GM10847 (cell line): ENCODE measurements around the gene KCNG2.

Source experiments
- POLR2A ChIP-seq: IDR thresholded peaks from 2 replicates; pipeline ENCODE4 v1.6.1; 2011; ENCODE audit not compliant: insufficient read length; ENCODE audit errors: extremely low read depth

Gene KCNG2

DNA sequence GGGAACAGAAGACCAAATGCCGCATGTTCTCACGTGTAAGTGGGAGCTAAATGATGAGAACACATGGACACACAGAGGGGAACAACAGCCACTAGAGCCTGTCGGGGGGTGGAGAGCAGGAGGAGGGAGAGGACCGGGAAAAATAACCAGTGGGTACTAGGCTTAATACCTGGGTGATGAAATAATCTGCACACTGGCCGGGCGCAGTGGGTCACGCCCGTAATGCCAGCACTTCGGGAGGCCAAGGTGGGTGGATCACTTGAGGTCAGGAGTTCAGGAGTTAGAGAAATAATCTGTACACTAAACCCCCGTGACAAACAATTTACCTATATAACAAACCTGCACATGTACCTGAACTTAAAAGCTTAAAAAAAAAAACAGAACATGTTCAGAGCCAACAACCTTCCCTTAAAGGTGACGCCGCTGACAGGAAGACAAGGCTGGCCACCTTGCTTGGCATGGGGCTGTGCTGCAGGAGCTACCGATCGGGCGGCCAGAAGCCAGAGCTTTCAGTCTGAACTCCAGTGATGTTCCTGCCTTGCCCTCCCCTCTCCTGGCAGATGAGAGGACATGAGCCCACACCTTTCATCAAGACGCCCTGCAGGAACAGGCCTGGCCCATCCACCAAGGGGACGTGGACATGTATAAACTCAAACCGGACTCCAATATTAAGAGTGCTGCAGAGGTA, 142.5 kb downstream of the KCNG2 start:
- no peak for TF ChIP-seq POLR2A

GRCh38 chr18:79940814-79941472, 143.2 kb downstream of the KCNG2 start:
- TF ChIP-seq POLR2A, result no peak

DNA sequence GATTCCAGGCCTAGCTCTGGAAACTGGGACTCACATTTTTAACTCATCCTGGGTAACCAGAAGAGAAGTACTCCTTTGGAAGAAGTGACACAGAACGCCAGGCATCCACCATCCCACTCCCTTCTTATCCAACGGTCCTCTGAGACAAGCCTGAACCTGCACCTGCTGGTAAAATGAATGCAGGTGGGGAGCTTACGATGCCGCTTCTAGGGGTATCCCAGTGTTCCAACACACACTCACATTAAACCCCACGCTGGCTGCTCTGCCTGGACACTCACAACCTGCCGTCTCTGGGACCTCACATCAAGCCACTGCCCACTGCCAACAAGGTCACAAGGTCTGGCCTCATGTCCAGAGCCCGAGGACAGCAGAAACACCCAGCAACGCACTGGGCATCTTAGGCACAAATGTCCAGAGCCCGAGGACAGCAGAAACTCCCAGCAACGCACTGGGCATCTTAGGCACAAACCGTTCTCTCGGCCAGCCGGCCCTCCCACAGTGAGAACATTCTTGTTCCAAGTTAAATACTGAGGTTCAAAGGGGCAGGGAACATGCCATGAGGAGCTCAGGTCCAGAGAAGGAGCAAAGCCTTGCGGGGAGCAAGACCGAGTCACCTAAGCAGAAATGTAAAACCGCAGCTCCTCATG, 143.9 kb downstream of the KCNG2 start:
- TF ChIP-seq POLR2A, result no peak

DNA sequence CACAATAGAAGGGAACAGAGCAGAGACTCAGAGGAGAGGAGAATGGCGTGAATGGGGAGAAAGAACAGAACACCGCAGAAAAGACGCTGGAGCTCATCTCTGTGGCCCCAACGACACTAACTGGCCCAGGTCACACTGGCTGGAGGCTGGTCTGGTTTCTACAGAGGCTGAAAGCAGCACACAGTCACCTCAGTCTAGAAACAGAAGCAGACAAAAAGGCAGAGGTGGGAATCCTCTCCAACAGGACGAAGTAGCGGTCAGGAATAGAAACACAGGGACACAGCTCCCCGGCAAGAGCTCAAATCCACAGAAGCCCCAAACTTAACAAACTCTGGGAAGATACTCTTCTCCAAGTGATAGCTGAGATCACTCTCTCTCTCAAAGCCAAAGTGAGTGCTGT, 144.5 kb downstream of the KCNG2 start:
- TF ChIP-seq POLR2A, result no peak

- TF ChIP-seq POLR2A, result no peak
Observed at GRCh38 chr18:79942786-79943607, 145.3 kb downstream of the KCNG2 start.

DNA sequence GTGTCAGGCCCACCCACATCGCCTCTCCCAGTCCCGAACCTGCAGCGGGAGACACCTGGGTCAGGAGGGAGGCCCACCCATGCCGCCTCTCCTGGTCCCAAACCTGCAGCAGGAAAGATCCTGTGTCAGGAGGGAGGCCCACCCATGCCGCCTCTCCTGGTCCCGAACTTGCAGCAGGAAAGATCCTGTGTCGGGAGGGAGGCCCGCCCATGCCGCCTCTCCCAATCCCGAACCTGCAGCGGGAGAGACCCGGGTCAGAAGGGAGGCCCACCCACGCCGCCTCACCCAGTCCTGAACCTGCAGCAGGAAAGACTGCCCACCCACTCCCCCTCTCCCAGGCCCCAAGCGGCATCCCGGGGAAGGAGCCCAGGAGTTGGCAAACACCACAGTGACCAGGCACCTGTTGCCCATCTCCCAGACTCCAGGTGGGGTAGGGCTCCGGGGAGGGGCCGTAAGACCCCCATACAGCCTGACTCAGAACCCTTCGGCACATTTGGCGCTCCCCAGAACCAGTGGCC, 145.9 kb downstream of the KCNG2 start:
- TF ChIP-seq POLR2A, result no peak

DNA sequence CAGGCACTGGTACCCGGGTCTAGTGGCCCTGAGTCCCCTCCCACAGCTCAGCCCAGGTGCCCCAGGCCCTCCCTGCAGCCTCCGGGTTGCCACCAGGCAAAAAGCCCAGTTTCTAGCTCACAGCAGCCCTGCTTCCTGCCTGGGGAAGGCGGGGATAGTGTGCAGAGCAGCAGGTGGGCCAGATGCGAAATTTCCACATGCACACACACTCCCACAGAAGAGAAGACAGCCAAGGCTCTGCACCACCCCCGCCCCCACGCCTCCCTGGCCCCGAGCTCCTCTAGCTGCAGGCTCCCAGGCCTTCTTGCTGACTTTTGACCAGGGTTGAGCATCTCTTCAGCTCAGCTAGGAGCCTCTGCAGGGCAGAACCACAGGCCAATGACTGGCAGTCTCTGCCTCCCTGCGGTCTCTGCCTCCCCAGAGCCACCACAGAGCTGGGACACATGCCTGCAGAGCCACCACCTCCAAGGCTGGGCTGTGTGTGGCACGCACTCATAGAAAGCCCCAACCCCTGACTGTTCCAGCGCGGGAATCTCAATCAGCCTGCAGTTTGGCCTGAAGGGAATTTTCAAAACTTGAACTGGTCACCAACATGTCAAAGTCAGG, 146.5 kb downstream of the KCNG2 start:
- no peak for TF ChIP-seq POLR2A

DNA sequence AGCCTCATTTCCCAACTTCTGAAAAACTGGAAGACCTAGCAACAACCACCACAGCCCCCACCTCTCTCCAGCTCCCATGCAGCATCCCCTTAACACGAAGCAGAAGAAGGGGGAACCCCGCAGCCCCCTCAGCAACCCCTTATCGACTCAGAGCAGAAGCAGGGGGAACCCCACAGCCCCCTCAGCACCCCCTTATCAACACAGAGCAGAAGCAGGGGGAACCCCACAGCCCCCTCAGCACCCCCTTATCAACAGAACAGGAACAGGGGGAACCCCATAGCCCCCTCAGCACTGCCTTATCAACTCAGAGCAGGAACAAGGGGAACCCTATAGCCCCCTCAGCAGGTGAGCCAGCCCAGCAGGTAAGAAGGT, 147.0 kb downstream of the KCNG2 start:
- no peak for TF ChIP-seq POLR2A

- no peak for TF ChIP-seq POLR2A
Observed at GRCh38 chr18:79945118-79946042, 147.6 kb downstream of the KCNG2 start.

GRCh38 chr18:79947054-79947755, 149.5 kb downstream of the KCNG2 start:
- TF ChIP-seq POLR2A, result no peak

DNA sequence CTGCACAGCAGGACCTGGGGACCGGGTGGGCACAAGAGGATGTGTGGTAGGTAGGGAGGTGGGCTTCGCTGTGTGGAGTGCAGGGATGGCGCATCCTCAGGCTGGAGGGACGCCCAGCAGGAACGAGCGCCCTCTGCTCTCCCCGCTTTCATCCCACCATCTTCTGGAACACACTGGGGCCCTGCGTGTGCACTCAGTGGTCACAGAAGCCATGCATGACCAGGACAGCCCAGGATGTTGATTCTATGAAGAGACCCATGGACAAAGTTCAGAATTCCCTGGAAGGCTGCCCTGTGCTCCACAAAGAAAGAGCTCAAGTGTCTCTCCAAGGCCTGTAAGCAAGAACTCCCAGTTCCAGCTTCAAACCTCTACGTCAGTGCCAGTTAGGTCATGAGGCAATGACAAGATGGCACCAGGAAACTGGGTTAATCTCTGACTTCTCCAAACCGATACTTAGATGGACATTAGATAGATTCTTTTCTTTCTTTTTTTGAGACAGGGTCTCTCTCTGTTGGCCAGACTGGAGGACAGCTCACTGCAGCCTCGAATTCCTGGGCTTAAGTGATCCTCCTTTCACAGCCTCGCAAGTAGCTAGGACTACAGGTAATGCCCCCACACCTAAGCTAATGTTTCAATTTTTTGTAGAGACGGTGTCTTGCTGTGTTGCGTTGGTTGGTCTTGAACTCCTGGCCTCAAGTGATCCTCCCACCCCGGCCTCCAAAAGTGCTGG, 150.3 kb downstream of the KCNG2 start:
- TF ChIP-seq POLR2A, result no peak

GRCh38 chr18:79948719-79949411, 151.1 kb downstream of the KCNG2 start:
- TF ChIP-seq POLR2A, result no peak
